ENCODE data around the gene FAM117B.

DNA sequence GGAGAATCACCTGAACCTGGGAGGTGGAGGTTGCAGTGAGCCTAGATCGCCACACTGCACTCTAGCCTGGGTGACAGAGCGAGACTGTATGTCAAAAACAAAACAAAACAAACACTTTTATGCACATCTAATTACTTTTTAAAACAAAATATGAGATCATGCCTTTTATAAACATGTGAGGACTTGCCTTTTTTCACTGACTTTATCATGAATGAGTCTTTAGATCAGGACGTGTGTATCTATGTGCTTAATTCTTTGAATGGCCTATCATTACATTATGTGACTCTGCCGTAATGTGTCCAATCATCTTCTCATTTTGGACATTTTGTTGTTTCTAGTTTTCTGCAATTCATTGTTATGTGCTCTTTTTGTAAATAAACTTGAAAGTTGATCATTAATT, 58.7 kb downstream of the FAM117B start:
- TF ChIP-seq, protein P1, sequence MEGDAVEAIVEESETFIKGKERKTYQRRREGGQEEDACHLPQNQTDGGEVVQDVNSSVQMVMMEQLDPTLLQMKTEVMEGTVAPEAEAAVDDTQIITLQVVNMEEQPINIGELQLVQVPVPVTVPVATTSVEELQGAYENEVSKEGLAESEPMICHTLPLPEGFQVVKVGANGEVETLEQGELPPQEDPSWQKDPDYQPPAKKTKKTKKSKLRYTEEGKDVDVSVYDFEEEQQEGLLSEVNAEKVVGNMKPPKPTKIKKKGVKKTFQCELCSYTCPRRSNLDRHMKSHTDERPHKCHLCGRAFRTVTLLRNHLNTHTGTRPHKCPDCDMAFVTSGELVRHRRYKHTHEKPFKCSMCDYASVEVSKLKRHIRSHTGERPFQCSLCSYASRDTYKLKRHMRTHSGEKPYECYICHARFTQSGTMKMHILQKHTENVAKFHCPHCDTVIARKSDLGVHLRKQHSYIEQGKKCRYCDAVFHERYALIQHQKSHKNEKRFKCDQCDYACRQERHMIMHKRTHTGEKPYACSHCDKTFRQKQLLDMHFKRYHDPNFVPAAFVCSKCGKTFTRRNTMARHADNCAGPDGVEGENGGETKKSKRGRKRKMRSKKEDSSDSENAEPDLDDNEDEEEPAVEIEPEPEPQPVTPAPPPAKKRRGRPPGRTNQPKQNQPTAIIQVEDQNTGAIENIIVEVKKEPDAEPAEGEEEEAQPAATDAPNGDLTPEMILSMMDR (IDR thresholded peaks at IDR 0.05; ENCODE audit: insufficient read depth, low read length) = no peak
- TF ChIP-seq, protein P2, sequence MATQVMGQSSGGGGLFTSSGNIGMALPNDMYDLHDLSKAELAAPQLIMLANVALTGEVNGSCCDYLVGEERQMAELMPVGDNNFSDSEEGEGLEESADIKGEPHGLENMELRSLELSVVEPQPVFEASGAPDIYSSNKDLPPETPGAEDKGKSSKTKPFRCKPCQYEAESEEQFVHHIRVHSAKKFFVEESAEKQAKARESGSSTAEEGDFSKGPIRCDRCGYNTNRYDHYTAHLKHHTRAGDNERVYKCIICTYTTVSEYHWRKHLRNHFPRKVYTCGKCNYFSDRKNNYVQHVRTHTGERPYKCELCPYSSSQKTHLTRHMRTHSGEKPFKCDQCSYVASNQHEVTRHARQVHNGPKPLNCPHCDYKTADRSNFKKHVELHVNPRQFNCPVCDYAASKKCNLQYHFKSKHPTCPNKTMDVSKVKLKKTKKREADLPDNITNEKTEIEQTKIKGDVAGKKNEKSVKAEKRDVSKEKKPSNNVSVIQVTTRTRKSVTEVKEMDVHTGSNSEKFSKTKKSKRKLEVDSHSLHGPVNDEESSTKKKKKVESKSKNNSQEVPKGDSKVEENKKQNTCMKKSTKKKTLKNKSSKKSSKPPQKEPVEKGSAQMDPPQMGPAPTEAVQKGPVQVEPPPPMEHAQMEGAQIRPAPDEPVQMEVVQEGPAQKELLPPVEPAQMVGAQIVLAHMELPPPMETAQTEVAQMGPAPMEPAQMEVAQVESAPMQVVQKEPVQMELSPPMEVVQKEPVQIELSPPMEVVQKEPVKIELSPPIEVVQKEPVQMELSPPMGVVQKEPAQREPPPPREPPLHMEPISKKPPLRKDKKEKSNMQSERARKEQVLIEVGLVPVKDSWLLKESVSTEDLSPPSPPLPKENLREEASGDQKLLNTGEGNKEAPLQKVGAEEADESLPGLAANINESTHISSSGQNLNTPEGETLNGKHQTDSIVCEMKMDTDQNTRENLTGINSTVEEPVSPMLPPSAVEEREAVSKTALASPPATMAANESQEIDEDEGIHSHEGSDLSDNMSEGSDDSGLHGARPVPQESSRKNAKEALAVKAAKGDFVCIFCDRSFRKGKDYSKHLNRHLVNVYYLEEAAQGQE (IDR thresholded peaks at IDR 0.05; ENCODE audit: insufficient replicate concordance, low read depth) = no peak
- TF ChIP-seq GABPA (IDR thresholded peaks at IDR 0.05; ENCODE audit: low read depth) = no peak
- no peak for TF ChIP-seq POLR2AphosphoS5 (IDR thresholded peaks at IDR 0.05; ENCODE audit: low read depth)
